ENCODE results near the gene BRIX1. TPM values are rescaled to one million over a fixed set of nuclear protein-coding genes. Genes with fewer than 3 reads are reported as not detected.

BRIX1 gene
- total RNA-seq, 1 donor from 2014 or later, result 20.2 TPM

- no peak for DNase-seq (ENCODE audit: extremely low spot score, unreplicated experiment)
- Mint-ChIP-seq H3K4me1 (ENCODE audit: unreplicated experiment) (peaks cover 23% of the 10 kb centered on the region), H3K4me3 (ENCODE audit: unreplicated experiment) (no peak overlapping the region), H3K27ac (ENCODE audit: unreplicated experiment) (no peak overlapping the region), H3K27me3 (ENCODE audit: unreplicated experiment) (no peaks in the 10 kb centered on the region), H3K9me3 (ENCODE audit: unreplicated experiment) (no peaks in the 10 kb centered on the region), H3K36me3 (ENCODE audit: unreplicated experiment) (peaks cover 14% of the 10 kb centered on the region)
- no peak for TF ChIP-seq CTCF (IDR thresholded peaks at IDR 0.05)
Observed at GRCh38 chr5:34926318-34926888, 10.9 kb downstream of the BRIX1 start.

GRCh38 chr5:34927785-34928184 lies 12.3 kb downstream of the BRIX1 start:
- H3K9me3 Mint-ChIP-seq (ENCODE audit: unreplicated experiment), result no peaks in the 10 kb centered on the region
- H3K4me3 Mint-ChIP-seq (ENCODE audit: unreplicated experiment), result no peak overlapping the region
- no peak for DNase-seq (ENCODE audit: extremely low spot score, unreplicated experiment)
- H3K36me3 Mint-ChIP-seq (ENCODE audit: unreplicated experiment), result peaks cover 10% of the 10 kb centered on the region
- no peak overlapping the region for H3K27ac Mint-ChIP-seq (ENCODE audit: unreplicated experiment)
- H3K27me3 Mint-ChIP-seq (ENCODE audit: unreplicated experiment), result no peaks in the 10 kb centered on the region
- TF ChIP-seq CTCF (IDR thresholded peaks at IDR 0.05), result no peak
- peaks cover 28% of the 10 kb centered on the region for H3K4me1 Mint-ChIP-seq (ENCODE audit: unreplicated experiment)

GRCh38 chr5:34928267-34928666 lies 12.8 kb downstream of the BRIX1 start:
- Mint-ChIP-seq H3K4me1 (ENCODE audit: unreplicated experiment) (peaks cover 28% of the 10 kb centered on the region), H3K27ac (ENCODE audit: unreplicated experiment) (no peak overlapping the region), H3K36me3 (ENCODE audit: unreplicated experiment) (peaks cover 10% of the 10 kb centered on the region), H3K27me3 (ENCODE audit: unreplicated experiment) (no peaks in the 10 kb centered on the region), H3K9me3 (ENCODE audit: unreplicated experiment) (no peaks in the 10 kb centered on the region), H3K4me3 (ENCODE audit: unreplicated experiment) (no peak overlapping the region)
- DNase-seq (ENCODE audit: extremely low spot score, unreplicated experiment), result no peak
- no peak for TF ChIP-seq CTCF (IDR thresholded peaks at IDR 0.05)

GRCh38 chr5:34929134-34929719 lies 13.7 kb downstream of the BRIX1 start, which contains the start of gene DNAJC21:
Gene DNAJC21, plus strand, starts transcription at chr5:34929559. Its CDS starts 261 bp downstream, at chr5:34929820.
- peak; percentile 99 for DNase-seq (ENCODE audit: extremely low spot score, unreplicated experiment)
- H3K4me3 Mint-ChIP-seq (ENCODE audit: unreplicated experiment), result peak within 1 kb of the TSS; percentile 99
- peak within 1 kb of the TSS; percentile 98 for H3K27ac Mint-ChIP-seq (ENCODE audit: unreplicated experiment)
- TF ChIP-seq CTCF (IDR thresholded peaks at IDR 0.05), result no peak
- H3K27me3 Mint-ChIP-seq (ENCODE audit: unreplicated experiment), result no peaks in the 10 kb centered on the region
- peaks cover 16% of the 10 kb centered on the region for H3K36me3 Mint-ChIP-seq (ENCODE audit: unreplicated experiment)
- no peaks in the 10 kb centered on the region for H3K9me3 Mint-ChIP-seq (ENCODE audit: unreplicated experiment)
- peaks cover 20% of the 10 kb centered on the region for H3K4me1 Mint-ChIP-seq (ENCODE audit: unreplicated experiment)

- no peak for TF ChIP-seq CTCF (IDR thresholded peaks at IDR 0.05)
- Mint-ChIP-seq H3K4me3 (ENCODE audit: unreplicated experiment) (peak overlapping the region; percentile 99), H3K4me1 (ENCODE audit: unreplicated experiment) (peaks cover 20% of the 10 kb centered on the region), H3K27ac (ENCODE audit: unreplicated experiment) (peak overlapping the region; percentile 98), H3K9me3 (ENCODE audit: unreplicated experiment) (no peaks in the 10 kb centered on the region), H3K36me3 (ENCODE audit: unreplicated experiment) (peaks cover 16% of the 10 kb centered on the region), H3K27me3 (ENCODE audit: unreplicated experiment) (no peaks in the 10 kb centered on the region)
- DNase-seq (ENCODE audit: extremely low spot score, unreplicated experiment), result peak; percentile 90
Observed at GRCh38 chr5:34929720-34930461, 14.4 kb downstream of the BRIX1 start.
